Sigmoid colon (tissue), 7 donors: ENCODE measurements around the gene RNF215. TPM values are rescaled to one million over a fixed set of nuclear protein-coding genes. Genes with fewer than 3 reads are reported as not detected.

Experiments
- DNase-seq: peaks from one replicate; pipeline ENCODE4 v3.0.0-alpha.2; 2019
- H3K27ac ChIP-seq, 4 donors: fragments of 200-600 bp; sonication (generic); one replicate each; pipeline ENCODE4 v1.5.1; 2016 to 2019; ENCODE audit warnings: mild to moderate bottlenecking in 1 of 4
- H3K27me3 ChIP-seq, 3 donors: fragments of 200-600 bp; sonication (generic); one replicate each; pipeline ENCODE4 v1.5.1; 2019; ENCODE audit warnings: mild to moderate bottlenecking in 1 of 3
- H3K36me3 ChIP-seq, 4 donors: fragments of 200-600 bp; sonication (generic); one replicate each; pipeline ENCODE4 v1.5.1; 2016 to 2019
- H3K4me1 ChIP-seq, 4 donors: fragments of 200-600 bp; sonication (generic); one replicate each; pipeline ENCODE4 v1.5.1; 2017 to 2019
- H3K4me3 ChIP-seq, 4 donors: fragments of 200-600 bp; sonication (generic); one replicate each; pipeline ENCODE4 v1.5.1; 2017 to 2019; ENCODE audit warnings: mild to moderate bottlenecking in 2 of 4, moderate library complexity in 1 of 4
- H3K9me3 ChIP-seq, 4 donors: fragments of 200-600 bp in 3 of 4; sonication (generic) in 3 of 4; one replicate each; pipeline versions ENCODE4 v1.5.1 to v1.6.1; 2013 to 2019
- EP300 ChIP-seq, 4 donors: sonication (generic); formaldehyde crosslinking; IDR thresholded peaks; one replicate each; pipeline ENCODE4 v1.6.1; 2017; ENCODE audit warnings: antibody characterized with exemption in 4 of 4
- POLR2A ChIP-seq, 2 donors: fragments of 450-650 bp; IDR thresholded peaks; one replicate each; pipeline ENCODE4 v1.6.1; 2016; ENCODE audit warnings: antibody characterized with exemption in 2 of 2, mild to moderate bottlenecking in 2 of 2, moderate library complexity in 2 of 2
- POLR2AphosphoS5 ChIP-seq, 4 donors: sonication (generic); formaldehyde crosslinking; IDR thresholded peaks; one replicate each; pipeline ENCODE4 v1.6.1; 2017; ENCODE audit warnings: antibody characterized with exemption in 4 of 4
- WGBS, 2 donors: extraction: QIAGEN DNeasy Blood & Tissue Kit; methylation state at CpG; one replicate each; pipeline ENCODE4 v1.1.7; 2013; 5-methylcytosine and 5-hydroxymethylcytosine counted together
- intact Hi-C: fragments of 100-400 bp; cut with DNase I; formaldehyde crosslinking; loops from one replicate; pipeline ENCODE4 v1.15.1; 2023
- polyA plus RNA-seq, 3 donors: library from polyadenylated mRNA; stranded (reverse); fragments of 200-250 nt; gene quantifications; one replicate each; pipeline ENCODE4 v1.2.3, GENCODE V29; 2013
- total RNA-seq, 4 donors: library from RNA; depleted of rRNA; stranded (reverse); fragments of >200 nt; gene quantifications; one replicate each; pipeline ENCODE4 v1.1.0, GENCODE V29; 2016
- TF ChIP-seq, protein P1 (sequence below), 4 experiments: fragments of 450-650 bp in 3 of 4; fragments of 200-600 bp in 1 of 4; IDR thresholded peaks; one replicate each; pipeline ENCODE4 v1.5.1; 2016 to 2019; ENCODE audit warnings: antibody characterized with exemption in 4 of 4, mild to moderate bottlenecking in 3 of 4, moderate library complexity in 2 of 4
- donor health status: healthy with polysubstance abuse.
- donor health status: Bipolar disorder and iron deficiency.
- donor health status: healthy.

The RNF215 gene
- total and polyA plus RNA-seq, 7 donors: 0.92 to 21.6 (median 12.2) TPM

DNA sequence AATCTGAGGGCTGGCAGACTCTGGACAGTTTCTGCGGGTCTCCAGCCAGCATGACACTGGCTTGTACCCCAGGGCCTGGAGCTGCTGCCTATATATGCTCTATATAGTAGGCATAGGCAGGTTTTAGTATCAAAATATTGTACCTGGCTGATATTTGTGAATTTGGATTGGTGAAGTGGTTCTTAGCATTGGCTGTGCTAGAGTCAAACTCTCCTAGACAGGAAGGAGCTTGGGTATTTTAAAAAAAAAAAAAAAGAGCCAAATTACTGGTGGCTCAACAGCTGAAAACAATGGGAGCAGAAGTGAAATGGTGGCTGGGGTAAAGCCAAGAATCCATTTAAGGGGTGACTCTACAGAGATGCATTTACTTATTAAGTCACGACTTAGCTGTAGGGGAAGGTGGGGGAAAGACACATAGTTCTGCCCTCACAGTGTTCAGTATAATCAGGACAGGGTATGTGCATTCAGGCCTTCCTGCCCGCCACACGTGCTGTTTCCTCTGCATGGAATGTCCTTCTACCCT lies 27.4 kb upstream of the RNF215 start:
- intact Hi-C loops: no loop called here
- Histone ChIP-seq H3K4me3 (no peak overlapping the region), H3K27me3 (no peaks in the 10 kb centered on the region), H3K36me3 (peaks cover 7 to 85% (median 28%) of the 10 kb centered on the region in 4 donors), H3K9me3 (no peaks in the 10 kb centered on the region), H3K4me1 (no peaks in the 10 kb centered on the region), H3K27ac (no peak overlapping the region)
- WGBS, 2 donors: 86 to 93% methylated on average over 4 of the region's 4 CpGs
- TF ChIP-seq EP300 (IDR thresholded peaks at IDR 0.05) (no peak), POLR2A (IDR thresholded peaks at IDR 0.05) (no peak), POLR2AphosphoS5 (IDR thresholded peaks at IDR 0.05) (no peak)
- TF ChIP-seq, protein P1, sequence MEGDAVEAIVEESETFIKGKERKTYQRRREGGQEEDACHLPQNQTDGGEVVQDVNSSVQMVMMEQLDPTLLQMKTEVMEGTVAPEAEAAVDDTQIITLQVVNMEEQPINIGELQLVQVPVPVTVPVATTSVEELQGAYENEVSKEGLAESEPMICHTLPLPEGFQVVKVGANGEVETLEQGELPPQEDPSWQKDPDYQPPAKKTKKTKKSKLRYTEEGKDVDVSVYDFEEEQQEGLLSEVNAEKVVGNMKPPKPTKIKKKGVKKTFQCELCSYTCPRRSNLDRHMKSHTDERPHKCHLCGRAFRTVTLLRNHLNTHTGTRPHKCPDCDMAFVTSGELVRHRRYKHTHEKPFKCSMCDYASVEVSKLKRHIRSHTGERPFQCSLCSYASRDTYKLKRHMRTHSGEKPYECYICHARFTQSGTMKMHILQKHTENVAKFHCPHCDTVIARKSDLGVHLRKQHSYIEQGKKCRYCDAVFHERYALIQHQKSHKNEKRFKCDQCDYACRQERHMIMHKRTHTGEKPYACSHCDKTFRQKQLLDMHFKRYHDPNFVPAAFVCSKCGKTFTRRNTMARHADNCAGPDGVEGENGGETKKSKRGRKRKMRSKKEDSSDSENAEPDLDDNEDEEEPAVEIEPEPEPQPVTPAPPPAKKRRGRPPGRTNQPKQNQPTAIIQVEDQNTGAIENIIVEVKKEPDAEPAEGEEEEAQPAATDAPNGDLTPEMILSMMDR (IDR thresholded peaks at IDR 0.05): no peak
- DNase-seq: no peak

DNA sequence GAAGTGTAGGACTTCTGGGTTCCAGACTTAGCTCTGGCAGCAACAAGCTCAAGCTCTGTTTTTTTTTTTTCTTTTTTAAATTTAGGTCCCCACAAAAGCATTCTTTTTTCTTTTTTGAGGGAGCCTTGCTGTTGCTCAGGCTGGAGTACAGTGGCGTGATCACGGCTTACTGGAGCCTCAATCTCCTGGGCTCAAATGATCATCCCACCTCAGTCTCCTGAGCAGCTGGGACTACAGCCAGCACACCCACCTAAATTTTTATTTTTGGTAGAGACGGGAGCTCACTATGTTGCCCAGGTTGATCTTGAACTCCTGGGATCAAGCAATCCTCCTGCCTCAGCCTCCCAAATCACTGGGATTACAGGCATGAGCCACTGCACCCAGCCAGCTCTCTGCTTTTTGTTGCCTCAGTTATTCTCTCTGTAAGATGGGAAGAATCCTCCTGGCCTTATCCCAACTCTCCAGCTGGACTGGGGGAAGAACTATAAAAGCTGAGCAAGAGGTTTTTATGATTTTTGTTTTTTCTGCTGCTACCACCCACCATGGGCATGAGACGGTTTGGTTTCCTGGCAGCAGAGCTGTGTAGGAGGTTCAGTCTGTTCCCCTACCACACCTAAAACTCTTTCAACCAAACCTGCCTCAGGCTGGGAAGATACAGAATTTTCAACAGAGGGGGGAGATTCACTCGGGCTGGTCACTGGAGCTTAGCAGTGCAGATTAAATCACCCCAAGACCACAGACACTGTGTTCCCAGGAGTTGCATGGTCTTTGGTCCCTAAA lies 26.7 kb upstream of the RNF215 start:
- Histone ChIP-seq H3K36me3 (peaks cover 7 to 84% (median 28%) of the 10 kb centered on the region in 4 donors), H3K27ac (no peak overlapping the region), H3K4me1 (no peaks in the 10 kb centered on the region), H3K4me3 (no peak overlapping the region), H3K9me3 (no peaks in the 10 kb centered on the region), H3K27me3 (no peaks in the 10 kb centered on the region)
- DNase-seq: no peak
- 86 to 91% methylated on average over 5 of the region's 5 CpGs for WGBS, 2 donors
- intact Hi-C loops: no loop called here
- TF ChIP-seq POLR2A (IDR thresholded peaks at IDR 0.05) (no peak), EP300 (IDR thresholded peaks at IDR 0.05) (no peak), POLR2AphosphoS5 (IDR thresholded peaks at IDR 0.05) (no peak)
- TF ChIP-seq, protein P1 (IDR thresholded peaks at IDR 0.05): no peak

DNA sequence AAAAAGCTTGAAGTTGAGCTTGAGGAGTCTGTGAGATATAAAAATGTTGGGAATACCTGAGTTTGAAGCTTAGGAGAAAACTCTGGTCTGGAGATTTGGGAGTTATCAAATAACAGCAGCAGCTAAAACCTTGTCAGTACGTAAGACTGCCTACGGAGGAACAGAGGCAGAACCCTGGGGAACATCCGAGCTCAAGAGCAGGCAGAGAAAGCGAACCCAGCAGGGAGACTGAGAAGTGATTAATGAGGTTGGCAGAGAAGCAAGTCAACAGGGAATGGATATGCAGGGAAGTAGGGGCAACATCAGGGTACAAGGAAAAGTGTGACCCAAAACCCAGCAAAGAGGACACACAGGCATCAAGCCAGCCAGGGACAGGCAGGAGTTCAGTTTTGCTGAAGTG lies 25.8 kb upstream of the RNF215 start:
- no peaks in the 10 kb centered on the region for H3K4me1 ChIP-seq
- intact Hi-C loops: no loop called here
- no peaks in the 10 kb centered on the region for H3K27me3 ChIP-seq
- no peak for DNase-seq
- no peak overlapping the region for H3K4me3 ChIP-seq
- H3K9me3 ChIP-seq: no peaks in the 10 kb centered on the region
- no peak overlapping the region for H3K27ac ChIP-seq
- TF ChIP-seq EP300 (IDR thresholded peaks at IDR 0.05) (no peak), POLR2AphosphoS5 (IDR thresholded peaks at IDR 0.05) (no peak), POLR2A (IDR thresholded peaks at IDR 0.05) (no peak)
- TF ChIP-seq, protein P1 (IDR thresholded peaks at IDR 0.05): no peak
- peaks cover 2 to 84% (median 23%) of the 10 kb centered on the region in 4 donors for H3K36me3 ChIP-seq
- WGBS, 2 donors: 93 to 95% methylated on average over 4 of the region's 4 CpGs

DNA sequence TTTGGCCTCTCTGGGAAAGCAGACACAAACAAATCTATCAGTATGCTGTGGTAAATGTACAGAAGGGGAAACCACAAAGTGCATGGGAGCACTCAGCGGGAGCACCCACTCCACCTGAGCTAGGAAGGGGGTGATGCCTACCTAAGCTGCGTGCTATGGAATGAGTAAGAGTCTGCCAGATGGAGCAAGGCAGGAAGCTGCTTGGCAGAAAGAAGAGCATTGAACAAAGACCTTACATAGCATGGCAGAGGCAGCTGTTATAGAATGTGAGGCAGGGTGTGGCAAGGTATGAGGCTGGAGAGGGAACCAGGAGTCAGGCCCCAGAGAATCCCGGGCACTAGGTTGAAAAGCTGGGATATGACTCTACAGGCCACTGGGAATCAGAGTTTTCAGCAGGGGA lies 24.6 kb upstream of the RNF215 start:
- WGBS, 2 donors: 47 to 76% methylated on average over 3 of the region's 3 CpGs
- no peak for DNase-seq
- TF ChIP-seq POLR2AphosphoS5 (IDR thresholded peaks at IDR 0.05): no peak
- peaks cover 0 to 84% (median 20%) of the 10 kb centered on the region in 4 donors for H3K36me3 ChIP-seq
- no peaks in the 10 kb centered on the region for H3K4me1 ChIP-seq
- no peaks in the 10 kb centered on the region for H3K9me3 ChIP-seq
- H3K4me3 ChIP-seq: no peak overlapping the region
- no peak overlapping the region for H3K27ac ChIP-seq
- intact Hi-C loops: no loop called here
- no peaks in the 10 kb centered on the region for H3K27me3 ChIP-seq

DNA sequence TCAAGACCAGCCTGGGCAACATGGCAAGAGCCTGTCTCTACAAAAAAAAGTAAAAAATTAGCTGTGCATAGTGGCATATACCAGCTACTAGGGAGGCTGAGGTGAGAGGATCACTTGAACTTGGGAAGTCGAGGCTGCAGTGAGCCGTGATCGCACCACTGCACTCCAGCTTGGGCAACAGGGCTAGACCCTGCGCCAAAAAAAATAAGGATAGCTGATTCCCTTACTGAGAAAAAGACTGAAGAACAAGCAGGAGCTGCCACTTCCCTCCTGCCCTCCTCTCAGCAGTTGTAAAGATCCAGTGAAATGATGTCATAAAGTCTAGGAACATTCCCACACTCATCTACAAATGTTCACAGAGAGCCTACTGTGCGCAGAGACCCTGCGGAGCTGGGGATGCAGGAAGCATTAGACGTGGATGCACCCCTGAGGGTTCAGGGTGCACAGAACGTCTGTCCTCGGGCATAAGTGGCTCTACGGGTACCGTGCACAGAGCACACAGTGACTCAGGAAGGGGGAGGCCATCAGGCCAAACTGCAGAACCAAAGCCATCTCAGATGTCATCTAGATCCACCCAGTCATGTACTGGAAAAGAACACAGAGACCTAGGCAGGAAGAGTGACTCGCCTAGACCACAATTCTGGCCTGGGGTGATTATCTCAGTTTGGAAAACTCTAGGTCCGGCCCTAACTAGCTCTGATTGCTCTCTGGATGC lies 21.3 kb upstream of the RNF215 start:
- Histone ChIP-seq H3K27me3 (no peaks in the 10 kb centered on the region), H3K36me3 (peaks cover 0 to 63% (median 9%) of the 10 kb centered on the region in 4 donors), H3K4me3 (no peak overlapping the region), H3K27ac (no peak overlapping the region), H3K4me1 (no peaks in the 10 kb centered on the region), H3K9me3 (no peaks in the 10 kb centered on the region)
- DNase-seq: no peak
- TF ChIP-seq, protein P1 (IDR thresholded peaks at IDR 0.05): no peak
- TF ChIP-seq POLR2AphosphoS5 (IDR thresholded peaks at IDR 0.05) (no peak), POLR2A (IDR thresholded peaks at IDR 0.05) (no peak), EP300 (IDR thresholded peaks at IDR 0.05) (no peak)
- WGBS, 2 donors: 86 to 92% methylated on average over 13 of the region's 13 CpGs
- intact Hi-C loops: no loop called here
